Osteoblast (primary cell): ENCODE results near the gene RALB. TPM values are rescaled to one million over a fixed set of nuclear protein-coding genes. Genes with fewer than 3 reads are reported as not detected.
A peak's percentile ranks its signal among the peaks of the same experiment; 100 is the strongest.

Experiments used
- DNase-seq: peaks from one replicate; pipeline ENCODE4 v3.0.0; 2011; ENCODE audit warnings: low spot score, mixed read lengths; ENCODE audit not compliant: insufficient read length; ENCODE audit errors: missing footprints
- H2AFZ ChIP-seq: 2 replicates; pipeline ENCODE4 v1.6.0; 2011; ENCODE audit warnings: mild to moderate bottlenecking, low read length
- H3K27ac ChIP-seq: 2 replicates; pipeline ENCODE4 v1.5.1; 2011; ENCODE audit warnings: mild to moderate bottlenecking, low read depth, low read length, moderate library complexity
- H3K27me3 ChIP-seq: 2 replicates; pipeline ENCODE4 v1.6.0; 2012; ENCODE audit warnings: mild to moderate bottlenecking, control low read depth, inconsistent platforms, low read length, moderate library complexity; ENCODE audit not compliant: insufficient read depth
- H3K36me3 ChIP-seq: 2 replicates; pipeline ENCODE4 v1.5.1; 2011; ENCODE audit warnings: mild to moderate bottlenecking, low read length, control low read depth, moderate library complexity; ENCODE audit not compliant: insufficient read depth
- H3K4me1 ChIP-seq: 2 replicates; pipeline ENCODE4 v1.5.1; 2011; ENCODE audit warnings: mild to moderate bottlenecking, low read length, control low read depth, moderate library complexity; ENCODE audit not compliant: insufficient read depth
- H3K4me2 ChIP-seq: 2 replicates; pipeline ENCODE4 v1.6.0; 2011; ENCODE audit warnings: mild to moderate bottlenecking, low read length; ENCODE audit not compliant: insufficient read depth
- H3K4me3 ChIP-seq: fragments of 200-600 bp; sonication (generic); 3 replicates; pipeline ENCODE4 v1.5.1; 2012; ENCODE audit warnings: mild to moderate bottlenecking, low read length, inconsistent platforms; ENCODE audit not compliant: insufficient read depth
- H3K79me2 ChIP-seq: 2 replicates; pipeline ENCODE4 v1.6.0; 2012; ENCODE audit warnings: mild to moderate bottlenecking, low read length, control low read depth, inconsistent platforms; ENCODE audit not compliant: insufficient read depth
- H3K9me3 ChIP-seq: 2 replicates; pipeline ENCODE4 v1.5.1; 2011; ENCODE audit warnings: low read depth, low read length, control low read depth
- H4K20me1 ChIP-seq: 2 replicates; pipeline ENCODE4 v1.6.0; 2012; ENCODE audit warnings: mild to moderate bottlenecking, low read length, control low read depth; ENCODE audit not compliant: insufficient read depth
- CTCF ChIP-seq: IDR thresholded peaks from 2 replicates; pipeline ENCODE4 v1.5.1; 2011; ENCODE audit warnings: mild to moderate bottlenecking, low read depth, low read length, moderate library complexity; ENCODE audit errors: extremely low read depth
- total RNA-seq: library from RNA; depleted of rRNA; stranded (reverse); fragments of >200 nt; gene quantifications from 2 replicates; pipeline ENCODE4 v1.2.3, GENCODE V29; 2012

RALB gene
- total RNA-seq, 1 donor, result 48.5 TPM

DNA sequence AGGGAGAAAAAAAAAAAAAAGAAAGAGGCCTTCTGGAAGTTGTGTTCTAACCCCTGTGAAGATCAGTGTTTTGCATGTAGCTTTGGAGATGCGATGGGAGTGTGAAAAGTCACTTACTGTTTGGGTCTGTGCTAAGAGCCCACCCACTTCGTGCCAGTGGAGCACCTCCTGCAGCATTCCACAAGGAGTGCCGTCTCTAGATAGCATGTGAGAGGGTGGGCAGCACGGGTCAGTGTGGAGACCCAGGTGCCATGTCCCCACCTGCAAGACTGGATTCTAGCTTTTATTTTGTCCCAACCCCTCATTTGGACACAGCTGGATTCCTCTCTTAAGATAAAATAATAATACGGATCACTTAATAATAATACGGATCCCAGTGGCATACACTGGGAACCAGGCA lies 17.0 kb upstream of the RALB start:
- no peak for DNase-seq
- no peak for TF ChIP-seq CTCF
- no peaks in the 10 kb centered on the region for H4K20me1 ChIP-seq
- H3K4me3 ChIP-seq, result no peak overlapping the region
- no peaks in the 10 kb centered on the region for H3K79me2 ChIP-seq
- no peaks in the 10 kb centered on the region for H3K27me3 ChIP-seq
- H3K27ac ChIP-seq, result no peak overlapping the region
- H3K4me1 ChIP-seq, result peaks cover 36% of the 10 kb centered on the region
- H3K9me3 ChIP-seq, result no peaks in the 10 kb centered on the region
- H3K4me2 ChIP-seq, result no peak overlapping the region
- H3K36me3 ChIP-seq, result no peaks in the 10 kb centered on the region
- H2AFZ ChIP-seq, result no peak overlapping the region

- Histone ChIP-seq H3K79me2 (no peaks in the 10 kb centered on the region), H3K27me3 (no peaks in the 10 kb centered on the region), H4K20me1 (no peaks in the 10 kb centered on the region), H3K9me3 (no peaks in the 10 kb centered on the region), H3K4me2 (no peak overlapping the region), H3K36me3 (no peaks in the 10 kb centered on the region), H3K4me3 (no peak overlapping the region), H3K27ac (no peak overlapping the region), H3K4me1 (peaks cover 36% of the 10 kb centered on the region), H2AFZ (no peak overlapping the region)
- no peak for DNase-seq
- TF ChIP-seq CTCF, result no peak
Measured at GRCh38 chr2:120236316-120236715, 16.3 kb upstream of the RALB start.

DNA sequence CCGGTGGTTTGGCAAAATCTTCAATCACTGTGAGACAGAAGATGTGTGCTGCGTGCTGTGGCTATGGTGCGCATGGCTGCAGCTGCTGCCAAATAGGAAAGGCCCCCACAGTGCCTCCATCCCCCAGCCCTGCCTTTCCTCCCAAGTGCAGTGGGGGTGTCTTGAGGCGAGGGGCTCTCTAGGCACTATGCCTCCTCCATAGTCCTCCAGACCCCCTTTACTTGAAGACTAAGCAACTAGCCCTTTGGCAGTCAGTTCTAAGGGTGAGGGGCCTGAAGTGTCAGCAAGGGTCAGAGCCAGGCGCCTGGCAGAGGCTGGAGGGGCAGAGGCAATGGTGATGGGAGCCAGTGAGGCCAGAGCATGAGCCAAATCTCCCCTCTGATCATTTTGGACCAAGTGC lies 15.9 kb upstream of the RALB start:
- H3K9me3 ChIP-seq, result no peaks in the 10 kb centered on the region
- no peaks in the 10 kb centered on the region for H3K36me3 ChIP-seq
- no peaks in the 10 kb centered on the region for H3K79me2 ChIP-seq
- no peaks in the 10 kb centered on the region for H3K27me3 ChIP-seq
- TF ChIP-seq CTCF, result no peak
- no peak overlapping the region for H2AFZ ChIP-seq
- no peak overlapping the region for H3K27ac ChIP-seq
- no peak for DNase-seq
- peaks cover 36% of the 10 kb centered on the region for H3K4me1 ChIP-seq
- no peak overlapping the region for H3K4me2 ChIP-seq
- H4K20me1 ChIP-seq, result no peaks in the 10 kb centered on the region
- no peak overlapping the region for H3K4me3 ChIP-seq

DNA sequence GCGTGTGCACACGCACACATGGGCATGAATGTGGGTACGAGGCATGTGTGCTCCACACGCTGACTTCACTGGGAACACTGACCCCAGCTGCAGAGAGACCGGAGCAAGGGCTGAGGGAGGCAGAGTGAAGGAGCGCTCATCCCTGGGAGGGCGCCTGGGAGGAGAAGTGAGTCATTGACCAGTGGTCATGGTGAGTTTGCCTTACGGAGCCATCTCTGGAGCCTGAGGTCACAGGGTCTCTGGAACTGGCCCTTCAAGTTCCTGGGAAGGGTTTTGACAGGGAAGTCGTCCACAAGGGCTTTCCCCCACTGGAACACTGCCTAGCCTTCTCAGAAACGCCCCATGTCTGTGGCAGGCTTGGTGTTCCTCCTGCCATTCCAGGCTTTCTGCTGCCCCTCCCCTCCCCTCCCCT lies 15.2 kb upstream of the RALB start:
- Histone ChIP-seq H3K36me3 (no peaks in the 10 kb centered on the region), H3K9me3 (no peaks in the 10 kb centered on the region), H3K27ac (no peak overlapping the region), H3K4me2 (no peak overlapping the region), H3K27me3 (no peaks in the 10 kb centered on the region), H2AFZ (no peak overlapping the region), H4K20me1 (no peaks in the 10 kb centered on the region), H3K4me3 (no peak overlapping the region), H3K4me1 (peaks cover 36% of the 10 kb centered on the region), H3K79me2 (no peaks in the 10 kb centered on the region)
- DNase-seq, result peak; percentile 97
- no peak for TF ChIP-seq CTCF
